ENCODE results near the gene DPAGT1.
A peak's percentile ranks its signal among the peaks of the same experiment; 100 is the strongest.

DPAGT1 gene

DNA sequence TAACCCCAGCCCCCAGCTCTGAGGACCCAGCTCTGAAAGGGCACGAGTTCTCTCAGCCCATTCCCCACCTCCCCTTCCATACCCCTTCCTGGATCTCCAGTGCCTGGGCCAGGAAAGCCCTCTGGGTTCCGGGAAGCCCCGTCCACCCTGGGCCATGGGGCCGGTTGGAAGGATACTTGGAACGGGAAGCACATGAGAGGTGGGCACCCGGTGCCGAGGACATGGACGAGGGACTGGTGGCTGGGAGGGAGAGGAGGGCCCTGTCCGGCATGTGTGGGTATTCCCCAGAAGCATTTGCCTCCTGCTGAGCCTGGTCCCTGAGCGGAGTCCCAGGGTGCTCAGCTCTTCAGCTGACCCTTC, 14.6 kb upstream of the DPAGT1 start:
- peak overlapping the region; percentile 29; the same call in 1 of the 2 replicates for H3K27ac ChIP-seq
- TF ChIP-seq, protein P1, sequence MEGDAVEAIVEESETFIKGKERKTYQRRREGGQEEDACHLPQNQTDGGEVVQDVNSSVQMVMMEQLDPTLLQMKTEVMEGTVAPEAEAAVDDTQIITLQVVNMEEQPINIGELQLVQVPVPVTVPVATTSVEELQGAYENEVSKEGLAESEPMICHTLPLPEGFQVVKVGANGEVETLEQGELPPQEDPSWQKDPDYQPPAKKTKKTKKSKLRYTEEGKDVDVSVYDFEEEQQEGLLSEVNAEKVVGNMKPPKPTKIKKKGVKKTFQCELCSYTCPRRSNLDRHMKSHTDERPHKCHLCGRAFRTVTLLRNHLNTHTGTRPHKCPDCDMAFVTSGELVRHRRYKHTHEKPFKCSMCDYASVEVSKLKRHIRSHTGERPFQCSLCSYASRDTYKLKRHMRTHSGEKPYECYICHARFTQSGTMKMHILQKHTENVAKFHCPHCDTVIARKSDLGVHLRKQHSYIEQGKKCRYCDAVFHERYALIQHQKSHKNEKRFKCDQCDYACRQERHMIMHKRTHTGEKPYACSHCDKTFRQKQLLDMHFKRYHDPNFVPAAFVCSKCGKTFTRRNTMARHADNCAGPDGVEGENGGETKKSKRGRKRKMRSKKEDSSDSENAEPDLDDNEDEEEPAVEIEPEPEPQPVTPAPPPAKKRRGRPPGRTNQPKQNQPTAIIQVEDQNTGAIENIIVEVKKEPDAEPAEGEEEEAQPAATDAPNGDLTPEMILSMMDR (conservative IDR thresholded peaks at IDR 0.05; ENCODE audit: low read depth): no peak
- ChIA-PET POLR2A (ENCODE audit: low non-redundant PET) (no interaction called here), CTCF (no interaction called here)
- no peak for DNase-seq (ENCODE audit: low spot score)

DNA sequence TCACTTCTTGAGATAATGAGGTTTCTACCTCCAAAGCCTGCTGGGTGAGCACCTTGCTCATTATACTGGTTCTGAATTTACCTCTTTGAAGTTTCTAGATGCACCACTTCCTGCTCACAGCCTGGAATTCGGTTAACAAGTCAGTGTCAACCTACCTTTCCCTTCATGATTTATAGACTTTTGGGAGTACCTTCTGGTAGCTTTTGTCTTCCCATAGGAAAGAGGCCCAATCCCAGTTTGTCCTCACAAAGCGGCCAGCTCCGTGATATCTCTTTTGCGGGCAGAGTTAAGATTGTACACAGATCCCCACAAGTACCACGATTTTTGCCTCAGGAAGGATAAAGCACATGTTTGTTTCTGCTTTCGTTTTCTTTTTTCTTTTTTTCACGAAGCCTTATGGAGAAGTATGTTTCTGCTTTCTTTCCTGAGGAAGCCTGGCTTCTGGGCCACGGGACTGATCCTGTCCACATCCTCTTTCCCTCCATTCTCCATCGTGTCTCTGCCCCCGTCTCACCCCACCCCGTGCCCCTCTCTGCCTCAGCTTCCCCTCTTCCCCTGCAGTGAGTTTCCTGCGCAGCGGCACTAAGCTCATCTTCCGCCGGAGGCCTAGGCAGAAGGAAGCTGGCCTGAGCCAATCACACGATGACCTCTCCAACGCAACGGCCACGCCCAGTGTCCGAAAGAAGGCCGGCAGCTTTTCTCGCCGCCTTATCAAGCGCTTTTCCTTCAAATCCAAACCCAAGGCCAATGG, 14.0 kb upstream of the DPAGT1 start:
- ChIA-PET CTCF (no interaction called here), POLR2A (ENCODE audit: low non-redundant PET) (no interaction called here)
- no peak for DNase-seq (ENCODE audit: low spot score)

GRCh38 chr11:119114351-119114750, 12.7 kb upstream of the DPAGT1 start:
- no peak for DNase-seq (ENCODE audit: low spot score)
- TF ChIP-seq, protein P1 (conservative IDR thresholded peaks at IDR 0.05; ENCODE audit: low read depth): no peak
- POLR2A ChIA-PET (ENCODE audit: low non-redundant PET): no interaction called here
- CTCF ChIA-PET: no interaction called here
- no peak overlapping the region for H3K27ac ChIP-seq

More for the DNA sequence above, 14.0 kb upstream of the DPAGT1 start:
- peak overlapping the region; percentile 29; the same call in 1 of the 2 replicates for H3K27ac ChIP-seq
- TF ChIP-seq, protein P1 (conservative IDR thresholded peaks at IDR 0.05; ENCODE audit: low read depth): no peak

DNA sequence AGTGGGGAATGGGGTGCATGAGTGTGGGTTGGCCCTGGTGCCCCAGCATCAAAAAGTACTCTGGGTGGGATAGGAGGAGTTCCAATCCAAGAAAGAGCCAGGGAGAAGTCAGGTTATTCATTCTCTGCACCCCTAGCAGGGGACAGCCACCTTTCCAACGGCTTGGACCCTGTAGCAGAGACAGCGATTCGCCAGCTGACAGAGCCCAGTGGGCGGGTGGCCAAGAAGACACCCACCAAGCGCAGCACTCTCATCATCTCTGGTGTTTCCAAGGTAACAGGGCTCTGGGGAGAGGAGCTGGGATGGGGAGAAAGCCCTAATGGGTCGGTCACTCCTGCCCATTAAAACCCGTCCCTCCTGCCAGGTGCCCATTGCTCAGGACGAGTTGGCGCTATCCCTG, 12.1 kb upstream of the DPAGT1 start:
- DNase-seq (ENCODE audit: low spot score): no peak
- TF ChIP-seq, protein P1 (conservative IDR thresholded peaks at IDR 0.05; ENCODE audit: low read depth): no peak
- POLR2A ChIA-PET (ENCODE audit: low non-redundant PET): no interaction called here
- CTCF ChIA-PET: interaction anchor here (0.6 kb wide), 1 partner anchor 58 kb away, joined by 3 read pairs; no protein-coding TSS in a partner anchor
- H3K27ac ChIP-seq: peak overlapping the region; percentile 5; the same call in 1 of the 2 replicates

- ChIA-PET POLR2A (ENCODE audit: low non-redundant PET) (no interaction called here), CTCF (interaction anchor here (0.6 kb wide), 1 partner anchor 154 kb away, joined by 3 read pairs; no protein-coding TSS in a partner anchor)
- DNase-seq (ENCODE audit: low spot score): no peak
These were observed 10.8 kb upstream of the DPAGT1 start for GRCh38 chr11:119112314-119113020.

GRCh38 chr11:119111361-119111925, 9.8 kb upstream of the DPAGT1 start:
- ChIA-PET POLR2A (ENCODE audit: low non-redundant PET) (interaction anchor here (0.6 kb wide), 1 partner anchor 109 kb away, joined by 6 read pairs; no protein-coding TSS in a partner anchor), CTCF (no interaction called here)
- TF ChIP-seq, protein P1 (conservative IDR thresholded peaks at IDR 0.05; ENCODE audit: low read depth): no peak
- H3K27ac ChIP-seq: no peak overlapping the region
- DNase-seq (ENCODE audit: low spot score): no peak

More at GRCh38 chr11:119112314-119113020, 10.8 kb upstream of the DPAGT1 start:
- H3K27ac ChIP-seq: peak overlapping the region; percentile 5; the same call in 1 of the 2 replicates
- TF ChIP-seq, protein P1 (conservative IDR thresholded peaks at IDR 0.05; ENCODE audit: low read depth): no peak

Data from RWPE1 (cell line).